Measurements from ENCODE around the gene SGCA. TPM values are rescaled to one million over a fixed set of nuclear protein-coding genes. Genes with fewer than 3 reads are reported as not detected.

Gene SGCA
- total and polyA plus RNA-seq, 9 of the 15 experiments (the other 6 are each of a cell fraction or from before 2014, with no cell fraction given) = not detected

DNA sequence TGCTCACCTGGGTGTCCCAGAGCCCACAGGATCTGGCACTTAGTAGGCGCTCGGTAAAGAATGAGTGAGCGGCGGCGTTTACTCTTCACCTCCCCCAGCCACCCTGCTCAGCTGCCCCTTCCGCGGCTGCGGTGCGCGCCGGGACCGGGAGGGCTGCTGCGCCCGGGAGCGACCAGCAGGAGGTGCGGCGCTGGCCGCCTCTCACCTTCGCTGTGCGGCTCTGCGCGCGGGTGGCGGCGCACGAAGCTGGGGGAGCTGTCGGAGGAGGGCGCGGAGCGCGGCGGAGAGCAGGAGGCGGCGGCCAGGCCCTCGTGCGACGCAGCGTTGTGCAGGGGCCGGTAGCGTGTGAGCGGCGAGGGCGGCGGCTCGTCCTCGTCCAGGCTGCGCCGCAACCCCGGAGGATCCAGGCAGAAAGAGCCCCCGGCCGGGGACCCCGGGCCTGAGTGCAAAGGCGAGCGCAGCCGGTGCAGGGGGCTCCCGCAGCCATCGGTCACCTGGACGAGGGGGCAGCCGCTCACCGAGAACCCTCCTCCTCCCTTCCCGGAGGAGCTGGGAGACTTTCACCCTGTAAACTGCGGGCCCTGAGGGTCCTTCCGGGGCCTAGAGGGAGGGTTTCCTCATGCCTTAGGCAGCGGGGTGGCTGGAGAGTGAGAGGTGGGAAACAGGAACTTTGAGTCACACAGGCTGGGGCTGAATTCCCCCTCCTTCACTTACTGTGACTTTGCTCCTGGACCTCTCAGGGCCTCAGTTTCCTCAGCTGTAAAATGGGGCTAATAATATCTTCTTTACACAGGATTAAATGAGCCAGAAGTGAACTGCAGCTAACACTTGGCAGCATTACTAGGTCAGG is 48.4 kb upstream of the SGCA start (continued):
- TF ChIP-seq MGA (IDR thresholded peaks at IDR 0.05) (peak; percentile 76), FOXA1 (IDR thresholded peaks at IDR 0.05; ENCODE audit: borderline replicate concordance) (no peak), ZNF24 (IDR thresholded peaks at IDR 0.05) (no peak), HNRNPH1 (optimal IDR thresholded peaks at IDR 0.05; ENCODE audit: low read depth, low read length) (no peak), MYBL2 (IDR thresholded peaks at IDR 0.05; ENCODE audit: low read depth) (no peak), MYBL2 (CRISPR knock-in tag; IDR thresholded peaks at IDR 0.05; ENCODE audit: borderline replicate concordance) (no peak), FOXP1 (CRISPR knock-in tag; IDR thresholded peaks at IDR 0.05) (0 out of 2 replicates have a peak, but pooled peaks have one; percentile 36), IRF2 (CRISPR knock-in tag; IDR thresholded peaks at IDR 0.05) (no peak)
- TF ChIP-seq, protein P1, sequence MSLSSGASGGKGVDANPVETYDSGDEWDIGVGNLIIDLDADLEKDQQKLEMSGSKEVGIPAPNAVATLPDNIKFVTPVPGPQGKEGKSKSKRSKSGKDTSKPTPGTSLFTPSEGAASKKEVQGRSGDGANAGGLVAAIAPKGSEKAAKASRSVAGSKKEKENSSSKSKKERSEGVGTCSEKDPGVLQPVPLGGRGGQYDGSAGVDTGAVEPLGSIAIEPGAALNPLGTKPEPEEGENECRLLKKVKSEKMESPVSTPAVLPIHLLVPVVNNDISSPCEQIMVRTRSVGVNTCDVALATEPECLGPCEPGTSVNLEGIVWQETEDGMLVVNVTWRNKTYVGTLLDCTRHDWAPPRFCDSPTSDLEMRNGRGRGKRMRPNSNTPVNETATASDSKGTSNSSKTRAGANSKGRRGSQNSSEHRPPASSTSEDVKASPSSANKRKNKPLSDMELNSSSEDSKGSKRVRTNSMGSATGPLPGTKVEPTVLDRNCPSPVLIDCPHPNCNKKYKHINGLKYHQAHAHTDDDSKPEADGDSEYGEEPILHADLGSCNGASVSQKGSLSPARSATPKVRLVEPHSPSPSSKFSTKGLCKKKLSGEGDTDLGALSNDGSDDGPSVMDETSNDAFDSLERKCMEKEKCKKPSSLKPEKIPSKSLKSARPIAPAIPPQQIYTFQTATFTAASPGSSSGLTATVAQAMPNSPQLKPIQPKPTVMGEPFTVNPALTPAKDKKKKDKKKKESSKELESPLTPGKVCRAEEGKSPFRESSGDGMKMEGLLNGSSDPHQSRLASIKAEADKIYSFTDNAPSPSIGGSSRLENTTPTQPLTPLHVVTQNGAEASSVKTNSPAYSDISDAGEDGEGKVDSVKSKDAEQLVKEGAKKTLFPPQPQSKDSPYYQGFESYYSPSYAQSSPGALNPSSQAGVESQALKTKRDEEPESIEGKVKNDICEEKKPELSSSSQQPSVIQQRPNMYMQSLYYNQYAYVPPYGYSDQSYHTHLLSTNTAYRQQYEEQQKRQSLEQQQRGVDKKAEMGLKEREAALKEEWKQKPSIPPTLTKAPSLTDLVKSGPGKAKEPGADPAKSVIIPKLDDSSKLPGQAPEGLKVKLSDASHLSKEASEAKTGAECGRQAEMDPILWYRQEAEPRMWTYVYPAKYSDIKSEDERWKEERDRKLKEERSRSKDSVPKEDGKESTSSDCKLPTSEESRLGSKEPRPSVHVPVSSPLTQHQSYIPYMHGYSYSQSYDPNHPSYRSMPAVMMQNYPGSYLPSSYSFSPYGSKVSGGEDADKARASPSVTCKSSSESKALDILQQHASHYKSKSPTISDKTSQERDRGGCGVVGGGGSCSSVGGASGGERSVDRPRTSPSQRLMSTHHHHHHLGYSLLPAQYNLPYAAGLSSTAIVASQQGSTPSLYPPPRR (CRISPR knock-in tag; IDR thresholded peaks at IDR 0.05; ENCODE audit: borderline replicate concordance) = no peak
